Hepatocyte (in vitro differentiated cells): Measurements from ENCODE around the gene USP10. TPM values are rescaled to one million over a fixed set of nuclear protein-coding genes. Genes with fewer than 3 reads are reported as not detected.

Experiments
- DNase-seq: peaks from one replicate; pipeline ENCODE4 v3.0.0-alpha.2; 2016; ENCODE audit warnings: low spot score
- H2AFZ ChIP-seq: fragments of 200-600 bp; sonication (generic); 2 replicates; pipeline ENCODE4 v1.6.0; 2016; ENCODE audit warnings: antibody characterized with exemption, mild to moderate bottlenecking
- H3K27ac ChIP-seq: fragments of 200-600 bp; sonication (generic); 2 replicates; pipeline ENCODE4 v1.5.1; 2016; ENCODE audit warnings: mild to moderate bottlenecking
- H3K27me3 ChIP-seq: fragments of 200-600 bp; sonication (generic); 2 replicates; pipeline ENCODE4 v1.6.1; 2016
- H3K36me3 ChIP-seq: fragments of 200-600 bp; sonication (generic); replicated peaks from 2 replicates; pipeline ENCODE4 v1.5.1; 2016; ENCODE audit warnings: low read depth; ENCODE audit not compliant: insufficient read depth
- H3K4me1 ChIP-seq: fragments of 200-600 bp; sonication (generic); 2 replicates; pipeline ENCODE4 v1.5.1; 2016; ENCODE audit warnings: mild to moderate bottlenecking, moderate library complexity; ENCODE audit not compliant: insufficient read depth
- H3K4me2 ChIP-seq: fragments of 200-600 bp; sonication (generic); 2 replicates; pipeline ENCODE4 v1.6.0; 2016
- H3K4me3 ChIP-seq: fragments of 200-600 bp; sonication (generic); 2 replicates; pipeline ENCODE4 v1.5.1; 2016; ENCODE audit warnings: mild to moderate bottlenecking
- H3K79me2 ChIP-seq: fragments of 200-600 bp; sonication (generic); 2 replicates; pipeline ENCODE4 v1.6.0; 2017; ENCODE audit warnings: mild to moderate bottlenecking
- H3K9me2 ChIP-seq: fragments of 200-600 bp; sonication (generic); replicated peaks from 2 replicates; pipeline ENCODE4 v1.6.0; 2017; ENCODE audit warnings: mild to moderate bottlenecking; ENCODE audit not compliant: insufficient read depth
- H3K9me3 ChIP-seq: fragments of 200-600 bp; sonication (generic); 2 replicates; pipeline ENCODE4 v1.5.1; 2016; ENCODE audit warnings: low read depth, mild to moderate bottlenecking
- H4K20me1 ChIP-seq: fragments of 200-600 bp; sonication (generic); 2 replicates; pipeline ENCODE4 v1.6.0; 2016; ENCODE audit warnings: mild to moderate bottlenecking; ENCODE audit not compliant: insufficient read depth, poor library complexity, severe bottlenecking
- CTCF ChIP-seq: fragments of 200-600 bp; sonication (generic); IDR thresholded peaks from 2 replicates; pipeline ENCODE4 v1.5.1; 2016; ENCODE audit warnings: antibody characterized with exemption, mild to moderate bottlenecking; ENCODE audit not compliant: poor library complexity
- EZH2 ChIP-seq: fragments of 200-600 bp; sonication (generic); IDR thresholded peaks from 2 replicates; pipeline ENCODE4 v1.6.1; 2016; ENCODE audit warnings: antibody characterized with exemption, mild to moderate bottlenecking, borderline replicate concordance
- EZH2phosphoT487 ChIP-seq: fragments of 200-600 bp; sonication (generic); IDR thresholded peaks from one replicate; pipeline ENCODE4 v1.6.1; 2018; ENCODE audit warnings: antibody characterized with exemption, mild to moderate bottlenecking, low read depth, moderate library complexity; ENCODE audit not compliant: unreplicated experiment, severe bottlenecking
- WGBS: methylation state at CpG from one replicate; pipeline ENCODE4 v1.1.6; 2016; ENCODE audit warnings: low lambda C conversion rate; ENCODE audit errors: missing lambda C conversion rate; 5-methylcytosine and 5-hydroxymethylcytosine counted together
- polyA plus RNA-seq: library from polyadenylated mRNA; unstranded; fragments of >200 nt; fragmentation: Nextera tagmentation; extraction: Ambion mirVana; gene quantifications from 2 replicates; pipeline ENCODE4 v1.2.1, GENCODE V29; 2016
- total RNA-seq: library from RNA; depleted of rRNA; stranded (reverse); fragments of >200 nt; gene quantifications from 2 replicates; pipeline ENCODE4 v1.2.3, GENCODE V29; 2014

USP10 gene
- total and polyA plus RNA-seq, 2 experiments from 2014 or later: 53.1 to 62.4 TPM

GRCh38 chr16:84807776-84808175, 108.0 kb downstream of the USP10 start:
- WGBS: 92% methylated on average over 7 of the region's 7 CpGs
- H3K4me2 ChIP-seq: no peak overlapping the region
- no peak overlapping the region for H3K4me3 ChIP-seq
- H3K79me2 ChIP-seq: no peaks in the 10 kb centered on the region
- H3K27me3 ChIP-seq: no peaks in the 10 kb centered on the region
- TF ChIP-seq EZH2 (no peak), CTCF (no peak), EZH2phosphoT487 (no peak)
- no peaks in the 10 kb centered on the region for H3K9me3 ChIP-seq
- no peaks in the 10 kb centered on the region for H3K9me2 ChIP-seq
- no peak for DNase-seq
- H3K36me3 ChIP-seq: no peaks in the 10 kb centered on the region
- no peaks in the 10 kb centered on the region for H4K20me1 ChIP-seq
- no peak overlapping the region for H3K27ac ChIP-seq
- no peaks in the 10 kb centered on the region for H3K4me1 ChIP-seq
- no peak overlapping the region for H2AFZ ChIP-seq

GRCh38 chr16:84808826-84809225, 109.0 kb downstream of the USP10 start:
- no peaks in the 10 kb centered on the region for H3K27me3 ChIP-seq
- H3K4me3 ChIP-seq: no peak overlapping the region
- H2AFZ ChIP-seq: no peak overlapping the region
- H3K27ac ChIP-seq: no peak overlapping the region
- no peaks in the 10 kb centered on the region for H3K9me2 ChIP-seq
- no peak for DNase-seq
- no peaks in the 10 kb centered on the region for H3K4me1 ChIP-seq
- no peaks in the 10 kb centered on the region for H4K20me1 ChIP-seq
- WGBS: 86% methylated on average over 8 of the region's 8 CpGs
- no peaks in the 10 kb centered on the region for H3K9me3 ChIP-seq
- no peaks in the 10 kb centered on the region for H3K79me2 ChIP-seq
- H3K4me2 ChIP-seq: no peak overlapping the region
- TF ChIP-seq CTCF (no peak), EZH2 (no peak), EZH2phosphoT487 (no peak)
- no peaks in the 10 kb centered on the region for H3K36me3 ChIP-seq

- TF ChIP-seq EZH2phosphoT487: no peak
- no peak for TF ChIP-seq EZH2
- TF ChIP-seq CTCF: no peak
- Histone ChIP-seq H3K27me3 (no peaks in the 10 kb centered on the region), H4K20me1 (no peaks in the 10 kb centered on the region), H3K9me2 (no peaks in the 10 kb centered on the region), H3K9me3 (no peaks in the 10 kb centered on the region), H3K4me2 (no peak overlapping the region), H3K27ac (no peak overlapping the region), H3K36me3 (no peaks in the 10 kb centered on the region), H3K4me1 (no peaks in the 10 kb centered on the region), H3K79me2 (no peaks in the 10 kb centered on the region), H2AFZ (no peak overlapping the region), H3K4me3 (no peak overlapping the region)
- 93% methylated on average over 17 of the region's 17 CpGs for WGBS
- no peak for DNase-seq
Observed at GRCh38 chr16:84810518-84811273, 110.9 kb downstream of the USP10 start.
